Ovary (tissue), 9 donors: ENCODE measurements around the gene SH3BGR. TPM values are rescaled to one million over a fixed set of nuclear protein-coding genes. Genes with fewer than 3 reads are reported as not detected.

Experiments
- DNase-seq, 5 donors: peaks; one replicate each; pipeline ENCODE4 v3.0.0-alpha.2; 2019 to 2020
- H3K27ac ChIP-seq, 2 donors: fragments of 200-600 bp; one replicate each; pipeline versions ENCODE4 v1.5.1 to v1.8.0; 2019 to 2022
- H3K27me3 ChIP-seq: fragments of 200-600 bp; one replicate; pipeline ENCODE4 v1.8.0; 2022
- H3K36me3 ChIP-seq: fragments of 200-600 bp; sonication (generic); one replicate; pipeline ENCODE4 v1.5.1; 2019
- H3K4me1 ChIP-seq: one replicate; pipeline ENCODE4 v1.8.1; 2013; ENCODE audit warnings: mild to moderate bottlenecking, moderate library complexity; ENCODE audit not compliant: insufficient read depth
- H3K4me3 ChIP-seq: fragments of 200-600 bp; sonication (generic); one replicate; pipeline ENCODE4 v1.5.1; 2017
- H3K9me3 ChIP-seq, 2 donors: fragments of 200-600 bp in 1 of 2; sonication (generic) in 1 of 2; one replicate each; pipeline versions ENCODE4 v1.5.1 to v1.8.1; 2013 to 2019; ENCODE audit warnings: mild to moderate bottlenecking in 1 of 2, moderate library complexity in 1 of 2
- EP300 ChIP-seq: sonication (generic); formaldehyde crosslinking; IDR thresholded peaks from one replicate; pipeline ENCODE4 v1.6.1; 2017; ENCODE audit warnings: antibody characterized with exemption
- POLR2A ChIP-seq: fragments of 450-650 bp; IDR thresholded peaks from one replicate; pipeline ENCODE4 v1.6.1; 2017; ENCODE audit warnings: antibody characterized with exemption, mild to moderate bottlenecking, moderate library complexity
- WGBS, 3 donors: extraction: QIAGEN DNeasy Blood & Tissue Kit in 1 of 3; methylation state at CpG; one replicate each; pipeline versions ENCODE4 v1.1.5 to v1.1.7; 2013 to 2017; 5-methylcytosine and 5-hydroxymethylcytosine counted together
- intact Hi-C, 4 donors: fragments of 100-400 bp; cut with DNase I; formaldehyde crosslinking; loops; one replicate each; pipeline versions ENCODE4 v1.11.0 to v1.15.1; 2022 to 2023
- polyA plus RNA-seq, 2 donors: library from polyadenylated mRNA; stranded (reverse); fragments of 200-250 nt in 1 of 2; fragments of 350-450 nt in 1 of 2; fragmentation: Illumina TruSeq in 1 of 2; extraction: RNeasy Lipid Tissue Mini Kit (QIAGEN cat#74804) in 1 of 2; gene quantifications; one replicate each; pipeline ENCODE4 v1.2.3, GENCODE V29; 2013 to 2014
- total RNA-seq, 7 donors: library from RNA; depleted of rRNA in 2 of 7; stranded (reverse); fragments of >200 nt in 2 of 7; fragmentation: NEBNext Ultra II Directional in 3 of 7; extraction: Animal tissue kit (Norgen Biotek cat#: 25700) in 3 of 7; gene quantifications; one replicate each; pipeline versions ENCODE4 v1.1.0 to v1.2.4, GENCODE V29; 2016 to 2023
- TF ChIP-seq, protein P1 (sequence below), 3 donors: fragments of 450-650 bp in 2 of 3; fragments of 200-600 bp in 1 of 3; IDR thresholded peaks; one replicate each; pipeline versions ENCODE4 v1.5.1 to v1.8.0; 2016 to 2022; ENCODE audit warnings: antibody characterized with exemption in 3 of 3, mild to moderate bottlenecking in 1 of 3
- donor health status: DM: no; HTN: no; CAD: no; lungs with moderate emphysema.
- donor health status: DM: no; HTN: no; CAD: no.
- donor health status: Bipolar disorder and iron deficiency.
- donor health status: DM: yes; HTN: yes; CAD: no.
- donor health status: DM: no; HTN: no; CAD: no.
- donor health status: DM: yes; HTN: yes; CAD: no.

SH3BGR gene
- total and polyA plus RNA-seq, 9 donors = 1.1 to 16.2 (median 3.0) TPM

DNA sequence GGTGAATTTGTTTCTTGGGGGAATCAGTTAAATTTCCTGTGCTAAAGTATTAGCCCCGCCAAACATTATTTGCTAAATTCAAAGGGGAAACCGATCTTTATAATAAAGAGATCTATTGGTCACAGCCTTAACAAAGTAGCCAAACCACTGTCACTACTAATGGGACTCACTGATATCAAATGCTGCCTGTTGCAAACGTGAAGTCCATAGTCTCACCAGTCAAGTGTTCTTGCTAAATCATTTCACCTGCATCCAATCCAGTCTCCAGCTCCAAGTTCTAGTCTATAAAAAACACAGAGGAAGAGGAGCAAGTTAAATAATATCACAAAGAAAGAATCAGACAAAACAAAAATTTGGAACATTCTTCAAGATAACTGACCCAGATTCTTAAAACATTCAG is 30.1 kb downstream of the SH3BGR start:
- no peak for DNase-seq
- 64 to 73% (median 68%) methylated on average over 3 of the region's 3 CpGs for WGBS, 3 donors
- no peaks in the 10 kb centered on the region for H3K36me3 ChIP-seq
- no peak overlapping the region for H3K27ac ChIP-seq
- TF ChIP-seq, protein P1, sequence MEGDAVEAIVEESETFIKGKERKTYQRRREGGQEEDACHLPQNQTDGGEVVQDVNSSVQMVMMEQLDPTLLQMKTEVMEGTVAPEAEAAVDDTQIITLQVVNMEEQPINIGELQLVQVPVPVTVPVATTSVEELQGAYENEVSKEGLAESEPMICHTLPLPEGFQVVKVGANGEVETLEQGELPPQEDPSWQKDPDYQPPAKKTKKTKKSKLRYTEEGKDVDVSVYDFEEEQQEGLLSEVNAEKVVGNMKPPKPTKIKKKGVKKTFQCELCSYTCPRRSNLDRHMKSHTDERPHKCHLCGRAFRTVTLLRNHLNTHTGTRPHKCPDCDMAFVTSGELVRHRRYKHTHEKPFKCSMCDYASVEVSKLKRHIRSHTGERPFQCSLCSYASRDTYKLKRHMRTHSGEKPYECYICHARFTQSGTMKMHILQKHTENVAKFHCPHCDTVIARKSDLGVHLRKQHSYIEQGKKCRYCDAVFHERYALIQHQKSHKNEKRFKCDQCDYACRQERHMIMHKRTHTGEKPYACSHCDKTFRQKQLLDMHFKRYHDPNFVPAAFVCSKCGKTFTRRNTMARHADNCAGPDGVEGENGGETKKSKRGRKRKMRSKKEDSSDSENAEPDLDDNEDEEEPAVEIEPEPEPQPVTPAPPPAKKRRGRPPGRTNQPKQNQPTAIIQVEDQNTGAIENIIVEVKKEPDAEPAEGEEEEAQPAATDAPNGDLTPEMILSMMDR (IDR thresholded peaks at IDR 0.05) = no peak
- TF ChIP-seq EP300 (no peak), POLR2A (no peak)
- no peaks in the 10 kb centered on the region for H3K9me3 ChIP-seq
- intact Hi-C loops = loop anchor here in 1 of 4 donors (2.0 kb wide), 1 partner anchor 21 kb away; no protein-coding TSS in a partner anchor
- no peaks in the 10 kb centered on the region for H3K4me1 ChIP-seq
- H3K4me3 ChIP-seq = no peak overlapping the region
- H3K27me3 ChIP-seq = no peaks in the 10 kb centered on the region

DNA sequence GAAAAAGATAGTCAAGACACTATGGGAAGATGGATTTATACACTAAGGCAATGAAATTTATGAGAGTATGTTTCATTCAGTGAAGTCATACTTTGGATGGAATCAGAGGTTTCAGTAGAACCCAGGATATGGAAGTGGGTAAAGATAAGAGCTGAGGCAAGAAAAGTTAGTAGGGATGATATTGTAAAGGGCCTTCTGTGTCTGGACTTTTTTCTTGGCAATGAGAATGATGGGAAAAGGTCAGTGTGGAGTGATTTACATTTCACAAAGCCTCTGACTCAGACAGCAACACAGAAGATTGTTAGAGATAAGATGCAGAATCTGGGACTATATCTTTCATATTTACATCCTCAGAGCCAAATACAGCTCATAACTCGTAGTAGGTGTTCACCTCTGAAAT is 32.1 kb downstream of the SH3BGR start:
- no peak overlapping the region for H3K27ac ChIP-seq
- H3K4me3 ChIP-seq = no peak overlapping the region

DNA sequence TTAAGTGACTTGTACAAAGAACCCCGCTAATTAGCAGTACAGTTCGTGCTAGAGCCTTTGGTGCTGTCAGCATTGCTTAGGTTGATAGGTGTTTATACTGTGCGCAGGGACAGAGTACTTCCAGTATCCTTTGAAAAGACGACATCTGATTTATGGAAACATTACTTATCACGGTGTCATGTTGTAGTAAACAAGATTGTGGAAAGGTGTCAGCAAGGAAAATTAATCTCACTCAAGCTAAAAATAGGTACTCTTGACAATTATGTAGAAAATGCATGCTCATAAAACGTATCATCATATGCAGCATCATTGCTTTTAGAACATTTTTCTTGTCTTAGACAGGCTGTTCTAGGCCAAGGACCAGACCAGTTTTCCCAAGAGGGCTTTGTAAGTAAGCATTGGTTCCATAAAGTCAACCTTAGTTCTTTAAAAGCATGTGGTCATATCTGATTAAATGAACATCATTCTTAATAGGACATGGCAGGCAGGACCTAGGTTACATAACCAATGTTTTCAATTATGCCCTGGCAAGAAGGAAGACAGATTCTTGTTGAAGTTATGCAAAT is 33.0 kb downstream of the SH3BGR start:
- whole genome bisulfite sequencing, 3 donors = 81 to 85% (median 82%) methylated on average over 6 of the region's 6 CpGs
- no peak overlapping the region for H3K4me3 ChIP-seq

More for the DNA sequence above, 32.1 kb downstream of the SH3BGR start:
- WGBS, 3 donors = 73 to 87% (median 74%) methylated on average over 1 of the region's 1 CpG
- Histone ChIP-seq H3K4me1 (no peaks in the 10 kb centered on the region), H3K9me3 (no peaks in the 10 kb centered on the region), H3K27me3 (no peaks in the 10 kb centered on the region), H3K36me3 (no peaks in the 10 kb centered on the region)
- TF ChIP-seq POLR2A (no peak), EP300 (no peak)
- TF ChIP-seq, protein P1 (IDR thresholded peaks at IDR 0.05) = no peak
- DNase-seq = no peak
- intact Hi-C loops = loop anchor here in 1 of 4 donors (2.0 kb wide), 1 partner anchor 19 kb away; no protein-coding TSS in a partner anchor

DNA sequence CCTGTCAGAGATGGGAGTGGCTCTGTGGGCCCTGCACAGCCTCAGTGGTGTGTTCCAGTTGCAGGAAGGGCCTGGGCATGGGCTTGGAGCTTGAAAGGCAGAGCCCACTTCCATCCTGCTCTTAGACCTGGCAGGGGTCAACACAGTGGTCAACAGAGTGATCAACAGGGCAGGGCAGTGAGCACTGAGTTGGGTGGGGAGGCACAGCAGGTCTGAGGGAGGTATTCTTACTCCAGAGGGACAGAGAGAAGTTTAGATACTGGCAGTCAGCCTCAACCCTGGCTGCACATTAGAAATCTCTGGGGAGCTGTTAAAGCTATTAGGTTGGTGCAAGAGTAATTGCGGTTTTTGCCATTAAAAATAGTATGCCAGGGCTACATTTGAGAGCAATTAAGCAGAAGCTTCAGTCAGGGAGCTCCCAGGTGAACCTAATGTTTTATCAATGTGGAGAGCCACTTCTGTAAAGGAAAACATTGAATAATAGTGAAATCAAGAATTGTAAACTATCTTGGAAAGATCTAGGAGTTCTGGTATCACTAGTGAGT is 37.7 kb downstream of the SH3BGR start:
- intact Hi-C loops = no loop called here
- WGBS, 3 donors = 84 to 88% (median 85%) methylated on average over 1 of the region's 1 CpG

More for the DNA sequence above, 33.0 kb downstream of the SH3BGR start:
- H3K36me3 ChIP-seq = no peaks in the 10 kb centered on the region
- DNase-seq = no peak
- H3K9me3 ChIP-seq = no peaks in the 10 kb centered on the region
- H3K4me1 ChIP-seq = no peaks in the 10 kb centered on the region
- no peaks in the 10 kb centered on the region for H3K27me3 ChIP-seq
- TF ChIP-seq, protein P1 (IDR thresholded peaks at IDR 0.05) = no peak
- TF ChIP-seq POLR2A = no peak
- no peak for TF ChIP-seq EP300
- intact Hi-C loops = no loop called here
- H3K27ac ChIP-seq = no peak overlapping the region

DNA sequence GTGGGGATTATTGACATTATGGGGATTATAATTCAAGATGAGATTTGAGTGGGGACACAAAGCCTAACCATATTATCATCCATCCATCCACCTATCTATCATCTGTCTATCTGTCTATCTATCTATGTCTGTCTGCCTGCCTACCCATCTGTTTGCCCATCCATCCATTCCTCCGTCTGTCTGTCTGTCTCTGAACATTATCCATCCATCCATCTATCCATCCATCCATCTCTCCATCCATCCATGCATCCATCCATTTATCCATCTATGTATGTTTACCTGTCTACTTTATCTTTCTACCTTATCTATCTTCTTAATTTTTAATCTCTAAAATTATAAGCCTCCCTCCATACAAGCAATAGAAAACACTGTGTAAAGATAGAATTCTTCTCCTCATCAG is 47.4 kb downstream of the SH3BGR start:
- DNase-seq = no peak
- H3K9me3 ChIP-seq = no peaks in the 10 kb centered on the region
- no peak overlapping the region for H3K4me3 ChIP-seq
- 89 to 94% (median 92%) methylated on average over 1 of the region's 1 CpG for WGBS, 3 donors
- no peaks in the 10 kb centered on the region for H3K27me3 ChIP-seq
- TF ChIP-seq POLR2A (no peak), EP300 (no peak)
- TF ChIP-seq, protein P1 (IDR thresholded peaks at IDR 0.05) = no peak
- intact Hi-C loops = no loop called here
- H3K27ac ChIP-seq = no peak overlapping the region
- H3K36me3 ChIP-seq = no peaks in the 10 kb centered on the region
- no peaks in the 10 kb centered on the region for H3K4me1 ChIP-seq

More for the DNA sequence above, 37.7 kb downstream of the SH3BGR start:
- Histone ChIP-seq H3K4me3 (no peak overlapping the region), H3K4me1 (no peaks in the 10 kb centered on the region), H3K27ac (no peak overlapping the region), H3K27me3 (no peaks in the 10 kb centered on the region), H3K9me3 (no peaks in the 10 kb centered on the region), H3K36me3 (no peaks in the 10 kb centered on the region)
- TF ChIP-seq EP300 = no peak
- DNase-seq = no peak
